Effector memory CD8-positive, alpha-beta T cell (primary cell): ENCODE measurements around the gene TBC1D14.
"Not testable (repeated sequence)": the region's sequence is repeated elsewhere in the genome, so short reads cannot be mapped to it uniquely, and the experiment has no call there.

Source experiments
- ATAC-seq: fragments of 150-1000 bp; cut with Tn5 transposase; replicated peaks from 2 replicates; pipeline ENCODE4 v1.10.0; 2021; ENCODE audit warnings: mild to moderate bottlenecking, moderate library complexity
- DNase-seq, 3 experiments: peaks; one replicate each; pipeline ENCODE4 v3.0.0; 2021
- H3K27ac Mint-ChIP-seq, 2 donors: one replicate each; pipeline ENCODE4 v1.8.0; 2022; ENCODE audit warnings: mild to moderate bottlenecking in 2 of 2, mixed read lengths in 2 of 2, moderate library complexity in 2 of 2
- H3K27me3 Mint-ChIP-seq, 2 donors: one replicate each; pipeline ENCODE4 v1.8.0; 2022; ENCODE audit warnings: mixed read lengths in 2 of 2
- H3K36me3 Mint-ChIP-seq: one replicate; pipeline ENCODE4 v1.8.0; 2022; ENCODE audit warnings: mild to moderate bottlenecking, moderate library complexity, mixed read lengths; ENCODE audit not compliant: insufficient read depth
- H3K4me1 Mint-ChIP-seq, 2 donors: one replicate each; pipeline ENCODE4 v1.8.0; 2022; ENCODE audit warnings: low read depth in 2 of 2, mixed read lengths in 2 of 2
- H3K4me3 Mint-ChIP-seq, 2 donors: one replicate each; pipeline ENCODE4 v1.8.0; 2022; ENCODE audit warnings: mild to moderate bottlenecking in 2 of 2, mixed read lengths in 2 of 2, moderate library complexity in 2 of 2
- H3K9me3 Mint-ChIP-seq, 2 donors: one replicate each; pipeline ENCODE4 v1.8.0; 2022; ENCODE audit warnings: mixed read lengths in 2 of 2

TBC1D14 gene

DNA sequence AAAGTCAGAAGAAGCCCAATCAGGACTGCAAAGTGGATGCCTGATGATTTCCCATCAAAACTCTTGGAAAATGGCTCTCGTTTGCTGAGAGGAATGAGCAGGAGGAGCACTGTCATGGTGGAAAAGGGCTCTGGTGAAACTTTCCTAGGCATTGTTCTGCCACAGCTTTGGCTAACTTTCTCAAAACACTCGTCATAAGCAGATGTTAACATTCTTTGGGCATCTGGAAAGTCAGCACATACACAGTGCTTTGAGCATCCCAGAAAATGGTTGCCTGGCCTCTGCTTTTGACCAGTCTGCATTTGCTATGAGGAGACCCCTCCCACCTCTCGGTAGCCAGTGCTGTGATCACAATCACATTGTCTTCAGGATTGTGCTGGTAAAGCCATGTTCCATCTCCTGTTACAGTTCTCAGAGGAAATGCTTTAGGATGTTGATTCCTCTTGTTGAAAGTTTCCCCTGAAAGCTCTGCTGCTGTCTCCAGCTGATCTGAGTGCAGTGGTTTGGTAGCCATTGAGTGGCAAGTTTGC, 25.2 kb upstream of the TBC1D14 start:
- H3K27me3 Mint-ChIP-seq = no peaks in the 10 kb centered on the region
- no peak overlapping the region for H3K4me3 Mint-ChIP-seq
- peaks cover 4% of the 10 kb centered on the region in 2 donors for H3K4me1 Mint-ChIP-seq
- H3K36me3 Mint-ChIP-seq = peaks cover 31% of the 10 kb centered on the region
- H3K27ac Mint-ChIP-seq = no peak overlapping the region
- H3K9me3 Mint-ChIP-seq = no peaks in the 10 kb centered on the region
- ATAC-seq (no peak), DNase-seq (no peak)

GRCh38 chr4:6885953-6886557, 23.6 kb upstream of the TBC1D14 start:
- peaks cover 4% of the 10 kb centered on the region in 2 donors for H3K4me1 Mint-ChIP-seq
- H3K27ac Mint-ChIP-seq = peak overlapping the region; percentile 78 to 80
- no peaks in the 10 kb centered on the region for H3K9me3 Mint-ChIP-seq
- ATAC-seq = peak; percentile 80
- H3K27me3 Mint-ChIP-seq = no peaks in the 10 kb centered on the region
- no peak for DNase-seq
- no peak overlapping the region for H3K4me3 Mint-ChIP-seq
- peaks cover 21% of the 10 kb centered on the region for H3K36me3 Mint-ChIP-seq

DNA sequence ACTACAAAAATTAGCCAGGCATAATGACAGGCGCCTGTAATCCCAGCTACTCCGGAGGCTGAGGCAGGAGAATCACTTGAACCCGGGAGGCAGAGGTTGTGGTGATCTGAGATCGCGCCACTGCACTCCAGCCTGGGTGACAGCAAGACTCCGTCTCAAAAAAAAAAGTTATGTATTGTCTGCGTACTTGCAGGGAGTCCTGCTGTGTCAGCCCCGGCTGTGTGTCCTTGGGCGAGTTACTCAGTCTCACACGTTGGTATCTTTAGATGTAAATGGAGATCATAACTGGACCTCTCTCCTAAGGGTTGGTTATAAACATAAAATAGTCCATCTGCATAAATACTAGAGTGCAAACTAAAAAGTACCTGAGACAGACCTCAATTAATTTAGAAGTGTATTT, 22.7 kb upstream of the TBC1D14 start:
- H3K27ac Mint-ChIP-seq = no peak overlapping the region
- H3K4me1 Mint-ChIP-seq = peaks cover 8 to 11% of the 10 kb centered on the region in 2 donors
- DNase-seq (no peak), ATAC-seq (no peak)
- H3K36me3 Mint-ChIP-seq = peaks cover 19% of the 10 kb centered on the region
- H3K4me3 Mint-ChIP-seq = no peak overlapping the region
- no peaks in the 10 kb centered on the region for H3K9me3 Mint-ChIP-seq
- no peaks in the 10 kb centered on the region for H3K27me3 Mint-ChIP-seq

GRCh38 chr4:6887591-6888371, 21.8 kb upstream of the TBC1D14 start:
- no peak for ATAC-seq
- Mint-ChIP-seq H3K27me3 (no peaks in the 10 kb centered on the region), H3K36me3 (peaks cover 11% of the 10 kb centered on the region), H3K4me3 (no peak overlapping the region), H3K4me1 (peaks cover 17 to 18% of the 10 kb centered on the region in 2 donors), H3K9me3 (no peaks in the 10 kb centered on the region), H3K27ac (no peak overlapping the region)
- no peak for DNase-seq

DNA sequence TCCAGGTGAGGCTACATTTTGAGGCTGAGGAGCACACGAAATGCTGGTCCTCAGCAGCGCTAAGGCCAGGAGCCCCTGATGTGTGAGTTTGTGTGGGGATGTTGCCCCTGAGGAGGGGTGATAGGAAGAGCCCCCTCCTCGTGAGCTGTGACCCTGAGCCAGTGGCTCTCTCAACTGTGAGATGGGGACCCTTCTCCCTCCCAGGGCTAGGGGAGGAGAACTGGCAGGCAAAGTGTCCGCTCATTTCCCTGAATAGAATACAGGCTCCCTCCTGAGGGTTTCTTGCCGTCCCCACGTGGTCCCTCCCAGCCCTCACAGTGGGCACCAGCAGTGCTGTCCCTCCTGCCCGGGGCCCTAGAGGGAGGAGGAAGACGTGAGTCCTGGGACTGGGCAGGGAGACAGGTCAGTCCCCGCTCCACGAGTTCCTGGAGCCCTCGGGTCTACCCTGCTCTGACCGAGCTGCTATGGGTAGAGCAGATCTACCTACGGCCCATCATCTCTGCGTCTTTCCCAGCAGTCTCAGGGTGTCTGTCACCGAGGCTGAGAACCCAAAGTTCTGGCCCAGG, 21.0 kb upstream of the TBC1D14 start:
- DNase-seq = no peak
- Mint-ChIP-seq H3K4me3 (no peak overlapping the region), H3K27ac (peak overlapping the region in 1 of 2 donors; percentile 41), H3K36me3 (peaks cover 7% of the 10 kb centered on the region), H3K4me1 (peaks cover 23% of the 10 kb centered on the region in 2 donors), H3K9me3 (no peaks in the 10 kb centered on the region), H3K27me3 (no peaks in the 10 kb centered on the region)
- ATAC-seq = no peak

GRCh38 chr4:6889101-6889735, 20.4 kb upstream of the TBC1D14 start:
- Mint-ChIP-seq H3K9me3 (no peaks in the 10 kb centered on the region), H3K36me3 (peaks cover 6% of the 10 kb centered on the region), H3K27me3 (no peaks in the 10 kb centered on the region), H3K4me1 (peaks cover 23 to 24% of the 10 kb centered on the region in 2 donors), H3K4me3 (no peak overlapping the region), H3K27ac (peak overlapping the region in 1 of 2 donors; percentile 41)
- no peak for ATAC-seq
- DNase-seq = no peak

DNA sequence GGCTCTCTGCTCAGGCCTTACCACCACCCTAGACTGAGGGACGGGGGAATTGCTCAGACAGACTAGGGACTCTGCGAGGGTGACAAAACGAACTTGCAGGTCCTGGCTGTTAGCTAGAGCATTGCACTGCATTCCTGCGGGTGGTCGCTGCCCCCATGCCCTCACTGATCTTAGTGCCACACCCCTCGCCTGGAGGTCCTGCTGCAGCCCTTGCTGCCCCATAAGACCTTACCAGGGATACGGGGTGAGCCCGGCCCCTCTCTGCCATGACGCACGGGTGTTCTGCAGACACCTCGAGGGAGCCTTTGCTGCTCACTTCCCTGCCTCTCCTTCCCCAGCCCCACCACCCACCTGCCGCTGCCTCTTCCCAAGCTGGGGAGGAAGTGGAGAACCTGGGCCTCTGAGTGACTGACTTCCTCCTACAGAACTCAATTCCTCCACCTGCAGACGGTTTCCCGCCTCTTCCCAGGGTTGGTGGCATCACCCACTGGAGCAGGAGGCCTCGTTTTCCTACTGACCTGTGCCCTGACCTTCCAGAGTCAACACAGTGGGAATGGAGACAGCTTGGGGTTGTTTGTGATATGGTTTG, 19.8 kb upstream of the TBC1D14 start:
- Mint-ChIP-seq H3K27ac (peak overlapping the region; percentile 59 to 93), H3K27me3 (no peaks in the 10 kb centered on the region), H3K9me3 (no peaks in the 10 kb centered on the region), H3K4me3 (no peak overlapping the region), H3K4me1 (peaks cover 24% of the 10 kb centered on the region in 2 donors), H3K36me3 (peaks cover 2% of the 10 kb centered on the region)
- no peak for ATAC-seq
- DNase-seq = no peak

DNA sequence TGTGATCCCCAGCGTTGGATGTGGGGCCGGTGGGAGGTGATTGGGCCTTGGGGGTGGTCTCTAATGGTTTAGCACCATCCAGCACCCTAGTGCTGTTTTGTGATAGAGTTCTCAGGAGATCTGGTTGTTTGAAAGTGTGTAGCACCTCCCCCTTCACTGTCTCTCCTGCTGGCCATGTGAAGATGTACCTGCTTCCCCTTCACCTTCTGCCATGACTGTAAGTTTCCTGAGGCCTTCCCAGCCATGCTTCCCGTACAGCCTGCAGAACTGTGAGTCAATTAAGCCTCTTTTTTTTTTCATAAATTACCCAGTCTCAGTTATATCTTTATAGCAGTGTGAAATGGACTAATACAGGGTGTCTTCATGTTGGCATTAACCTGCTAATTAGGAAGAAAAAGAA, 19.3 kb upstream of the TBC1D14 start:
- ATAC-seq (no peak), DNase-seq (no peak)
- Mint-ChIP-seq H3K9me3 (no peaks in the 10 kb centered on the region), H3K4me3 (no peak overlapping the region), H3K27me3 (no peaks in the 10 kb centered on the region), H3K36me3 (peaks cover 2% of the 10 kb centered on the region), H3K4me1 (peaks cover 24 to 28% of the 10 kb centered on the region in 2 donors), H3K27ac (peak overlapping the region; percentile 59 to 93)

DNA sequence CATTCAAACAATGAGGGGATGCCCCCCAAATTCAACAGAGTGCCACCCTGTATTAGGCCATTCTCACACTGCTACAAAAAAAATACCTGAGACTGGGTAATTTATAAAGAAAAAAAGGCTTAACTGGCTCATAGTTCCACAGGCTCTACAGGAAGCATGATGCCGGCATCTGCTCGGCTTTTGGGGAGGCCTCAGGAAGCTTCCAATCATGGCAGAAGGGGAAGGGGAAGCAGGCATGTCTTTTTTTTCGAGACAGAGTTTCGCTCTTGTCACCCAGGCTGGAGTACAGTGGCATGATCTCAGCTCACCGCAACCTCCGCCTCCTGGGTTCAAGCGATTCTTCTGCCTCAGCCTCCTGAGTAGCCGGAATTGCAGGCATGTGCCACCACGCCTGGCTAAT, 18.7 kb upstream of the TBC1D14 start:
- H3K27me3 Mint-ChIP-seq, DNase-seq, H3K9me3 Mint-ChIP-seq, ATAC-seq, H3K36me3 Mint-ChIP-seq: not testable (repeated sequence)
- peak overlapping the region in 1 of 2 donors; percentile 83 for H3K4me3 Mint-ChIP-seq
- peaks cover 22 to 26% of the 10 kb centered on the region in 2 donors for H3K4me1 Mint-ChIP-seq
- H3K27ac Mint-ChIP-seq = peak overlapping the region; percentile 86 to 93

DNA sequence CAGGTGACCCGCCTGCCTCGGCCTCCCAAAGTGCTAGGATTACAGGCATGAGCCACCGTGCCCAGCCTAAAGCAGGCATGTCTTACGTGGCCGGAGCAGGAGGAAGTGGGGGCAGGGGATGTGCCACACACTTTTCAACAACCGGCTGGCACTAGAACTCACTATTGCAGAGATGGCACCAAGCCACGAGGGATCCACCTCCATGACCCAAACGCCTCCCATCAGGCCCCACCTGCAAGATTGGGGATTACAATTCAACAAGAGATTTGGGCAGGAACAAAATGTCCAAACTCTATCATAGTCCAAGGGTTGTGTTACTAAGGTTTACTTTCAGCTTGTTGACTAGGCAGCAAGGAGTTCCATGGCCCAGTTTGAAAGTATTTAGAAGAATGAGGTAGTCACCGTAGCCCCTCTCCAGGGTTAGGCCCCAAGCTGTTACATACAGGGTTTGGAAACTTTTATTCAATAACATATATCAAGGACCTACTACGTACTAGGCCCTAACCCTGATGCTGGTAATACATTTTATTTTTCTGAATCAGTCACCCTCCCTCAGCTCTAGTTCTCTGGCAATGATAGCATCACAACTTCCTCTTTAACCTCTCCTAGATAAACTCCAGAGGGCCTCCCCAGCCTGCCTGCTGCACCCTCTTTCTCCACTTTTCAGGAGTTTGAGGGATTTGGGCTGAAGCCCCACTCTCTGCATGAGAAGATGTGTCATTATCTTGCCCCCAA, 18.0 kb upstream of the TBC1D14 start:
- DNase-seq = no peak
- H3K36me3 Mint-ChIP-seq = peaks cover 2% of the 10 kb centered on the region

DNA sequence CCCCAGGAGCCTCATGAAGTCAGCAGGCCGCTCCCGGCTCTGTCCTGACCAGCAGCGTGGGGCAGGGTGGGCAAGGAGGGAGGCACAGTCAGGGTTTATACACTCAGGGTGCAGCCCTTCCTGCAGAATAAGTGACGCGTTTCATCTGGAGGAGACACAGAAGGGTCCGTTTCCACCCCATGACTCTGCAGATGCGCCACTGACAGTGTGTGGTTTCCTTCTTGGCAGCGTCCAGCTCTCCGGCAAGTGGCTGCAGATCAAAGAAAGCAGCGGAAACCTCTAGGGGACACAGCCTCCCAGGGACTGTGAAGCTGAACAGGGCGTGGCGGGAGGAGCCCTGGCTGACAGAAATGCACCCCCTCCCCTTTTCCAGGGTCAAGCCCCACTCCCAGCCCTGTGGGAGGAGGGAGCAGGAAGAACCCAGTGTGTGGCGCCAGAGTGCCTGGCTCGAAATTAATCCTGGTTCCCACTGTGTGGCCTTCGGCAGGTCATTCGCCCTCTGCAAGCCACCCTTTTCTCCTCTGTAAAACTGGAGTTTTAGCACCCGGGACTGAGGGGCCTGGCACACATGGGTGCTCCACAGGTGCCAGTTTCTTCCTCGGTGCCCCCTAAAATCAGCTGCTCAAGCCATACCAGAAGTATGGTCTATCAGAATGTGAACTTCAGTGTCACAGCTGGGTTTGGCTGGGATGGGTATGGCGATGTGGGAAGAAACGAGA, 17.3 kb upstream of the TBC1D14 start:
- Mint-ChIP-seq H3K4me3 (peak overlapping the region; percentile 71 to 83), H3K36me3 (peaks cover 2% of the 10 kb centered on the region), H3K9me3 (no peaks in the 10 kb centered on the region), H3K27ac (peak overlapping the region; percentile 86 to 93), H3K4me1 (peaks cover 20 to 25% of the 10 kb centered on the region in 2 donors), H3K27me3 (no peaks in the 10 kb centered on the region)
- peak in 1 of 3 experiments; percentile 36 for DNase-seq
- ATAC-seq = peak; percentile 89

More for the DNA sequence above, 18.0 kb upstream of the TBC1D14 start:
- Mint-ChIP-seq H3K27me3 (no peaks in the 10 kb centered on the region), H3K27ac (peak overlapping the region; percentile 86 to 93), H3K4me3 (peak overlapping the region; percentile 71 to 83), H3K4me1 (peaks cover 20 to 25% of the 10 kb centered on the region in 2 donors), H3K9me3 (no peaks in the 10 kb centered on the region)
- peak; percentile 13 for ATAC-seq

GRCh38 chr4:6892909-6893202, 16.8 kb upstream of the TBC1D14 start:
- ATAC-seq (no peak), DNase-seq (no peak)
- peaks cover 2% of the 10 kb centered on the region for H3K36me3 Mint-ChIP-seq
- no peaks in the 10 kb centered on the region for H3K9me3 Mint-ChIP-seq
- peaks cover 20 to 25% of the 10 kb centered on the region in 2 donors for H3K4me1 Mint-ChIP-seq
- no peaks in the 10 kb centered on the region for H3K27me3 Mint-ChIP-seq
- peak overlapping the region; percentile 71 to 83 for H3K4me3 Mint-ChIP-seq
- peak overlapping the region; percentile 86 to 93 for H3K27ac Mint-ChIP-seq
